ENCODE measurements around the gene CD34. TPM values are rescaled to one million over a fixed set of nuclear protein-coding genes. Genes with fewer than 3 reads are reported as not detected.
"Not testable (repeated sequence)": the region's sequence is repeated elsewhere in the genome, so short reads cannot be mapped to it uniquely, and the experiment has no call there.

CD34 gene
- total RNA-seq, 1 experiment from 2014 or later: not detected

GRCh38 chr1:207933205-207933800 lies 22.4 kb upstream of the CD34 start:
- Histone ChIP-seq H3K9me3 (ENCODE audit: low read depth, low read length, poor library complexity, severe bottlenecking) (no peaks in the 10 kb centered on the region), H3K4me3 (ENCODE audit: low read depth, low read length, poor library complexity, severe bottlenecking) (no peak overlapping the region), H3K27ac (ENCODE audit: low read depth, low read length, poor library complexity, severe bottlenecking) (no peak overlapping the region), H3K36me3 (ENCODE audit: insufficient read depth, low read length, poor library complexity, severe bottlenecking) (no peaks in the 10 kb centered on the region), H3K27me3 (replicated peaks; ENCODE audit: insufficient read depth, low read depth, low read length, poor library complexity) (peaks cover 48% of the 10 kb centered on the region), H3K4me1 (ENCODE audit: insufficient read depth, low read length, poor library complexity, severe bottlenecking) (no peaks in the 10 kb centered on the region)
- no TSS peak for BruUV-seq (replicated peaks)
- TF ChIP-seq EZH2 (IDR thresholded peaks at IDR 0.05; ENCODE audit: borderline replicate concordance, low read depth, low read length, poor library complexity, severe bottlenecking) (no peak), CTCF (conservative IDR thresholded peaks at IDR 0.05; ENCODE audit: low read depth, low read length) (no peak)
- intact Hi-C loops (cut with micrococcal nuclease; ENCODE audit: unreplicated experiment): no loop called here
- ChIA-PET POLR2A (ENCODE audit: low non-redundant PET) (no interaction called here), CTCF (no interaction called here)
- no peak for DNase-seq (ENCODE audit: low spot score)

DNA sequence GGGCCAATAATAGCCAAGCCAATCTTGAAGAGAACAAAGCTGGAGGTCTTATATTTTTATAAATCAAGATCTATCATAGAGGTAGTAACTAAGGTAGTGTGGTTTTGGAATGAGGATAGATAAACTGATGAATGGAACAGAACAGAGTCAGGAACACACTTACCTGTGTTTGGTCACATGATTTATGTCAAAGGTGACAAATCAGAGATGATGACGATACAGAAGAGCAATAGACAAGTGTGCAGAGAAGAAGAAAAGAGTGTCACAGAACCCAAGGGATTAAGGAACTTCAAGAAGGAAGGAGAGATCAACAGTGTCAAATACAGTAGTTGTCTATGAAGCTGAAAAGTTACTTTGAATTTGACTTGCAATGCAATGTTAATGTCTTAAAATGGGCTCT lies 16.1 kb upstream of the CD34 start:
- no peak for DNase-seq (ENCODE audit: low spot score)
- Histone ChIP-seq H3K36me3 (ENCODE audit: insufficient read depth, low read length, poor library complexity, severe bottlenecking) (no peaks in the 10 kb centered on the region), H3K27ac (ENCODE audit: low read depth, low read length, poor library complexity, severe bottlenecking) (no peak overlapping the region), H3K9me3 (ENCODE audit: low read depth, low read length, poor library complexity, severe bottlenecking) (no peaks in the 10 kb centered on the region), H3K4me1 (ENCODE audit: insufficient read depth, low read length, poor library complexity, severe bottlenecking) (no peaks in the 10 kb centered on the region), H3K27me3 (replicated peaks; ENCODE audit: insufficient read depth, low read depth, low read length, poor library complexity) (peaks cover 52% of the 10 kb centered on the region), H3K4me3 (ENCODE audit: low read depth, low read length, poor library complexity, severe bottlenecking) (no peak overlapping the region)
- intact Hi-C loops (cut with micrococcal nuclease; ENCODE audit: unreplicated experiment): no loop called here
- POLR2A ChIA-PET (ENCODE audit: low non-redundant PET): no interaction called here
- CTCF ChIA-PET: no interaction called here
- TF ChIP-seq EZH2 (IDR thresholded peaks at IDR 0.05; ENCODE audit: borderline replicate concordance, low read depth, low read length, poor library complexity, severe bottlenecking) (no peak), CTCF (conservative IDR thresholded peaks at IDR 0.05; ENCODE audit: low read depth, low read length) (no peak)
- no TSS peak for BruUV-seq (replicated peaks)

DNA sequence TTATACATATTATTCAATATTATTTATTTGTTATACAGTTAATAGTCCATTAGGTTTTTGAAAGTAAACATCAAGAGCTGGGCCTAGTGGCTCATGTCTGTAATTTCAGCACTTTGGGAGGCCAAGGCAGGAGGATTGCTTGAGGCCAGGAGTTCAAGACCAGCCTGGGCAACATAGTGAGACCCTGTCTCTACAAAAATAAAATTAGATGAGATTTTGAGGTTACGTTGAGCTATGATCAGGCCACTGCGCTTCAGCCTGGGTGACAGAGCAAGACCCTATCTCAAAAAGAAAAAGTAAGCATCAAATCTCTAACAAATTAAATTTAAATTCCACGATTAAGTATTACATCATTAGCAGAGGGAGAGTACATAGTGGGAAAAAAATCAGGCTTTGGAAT lies 15.0 kb upstream of the CD34 start:
- BruUV-seq (replicated peaks); H3K36me3 ChIP-seq (ENCODE audit: insufficient read depth, low read length, poor library complexity, severe bottlenecking); DNase-seq (ENCODE audit: low spot score); H3K9me3 ChIP-seq (ENCODE audit: low read depth, low read length, poor library complexity, severe bottlenecking); intact Hi-C loops (cut with micrococcal nuclease; ENCODE audit: unreplicated experiment); H3K4me1 ChIP-seq (ENCODE audit: insufficient read depth, low read length, poor library complexity, severe bottlenecking); CTCF ChIA-PET; H3K4me3 ChIP-seq (ENCODE audit: low read depth, low read length, poor library complexity, severe bottlenecking); H3K27ac ChIP-seq (ENCODE audit: low read depth, low read length, poor library complexity, severe bottlenecking): not testable (repeated sequence)
- H3K27me3 ChIP-seq (replicated peaks; ENCODE audit: insufficient read depth, low read depth, low read length, poor library complexity): peaks cover 62% of the 10 kb centered on the region
- POLR2A ChIA-PET (ENCODE audit: low non-redundant PET): interaction anchor here (0.6 kb wide), 1 partner anchor 20 kb away, joined by 3 read pairs; no protein-coding TSS in a partner anchor

DNA sequence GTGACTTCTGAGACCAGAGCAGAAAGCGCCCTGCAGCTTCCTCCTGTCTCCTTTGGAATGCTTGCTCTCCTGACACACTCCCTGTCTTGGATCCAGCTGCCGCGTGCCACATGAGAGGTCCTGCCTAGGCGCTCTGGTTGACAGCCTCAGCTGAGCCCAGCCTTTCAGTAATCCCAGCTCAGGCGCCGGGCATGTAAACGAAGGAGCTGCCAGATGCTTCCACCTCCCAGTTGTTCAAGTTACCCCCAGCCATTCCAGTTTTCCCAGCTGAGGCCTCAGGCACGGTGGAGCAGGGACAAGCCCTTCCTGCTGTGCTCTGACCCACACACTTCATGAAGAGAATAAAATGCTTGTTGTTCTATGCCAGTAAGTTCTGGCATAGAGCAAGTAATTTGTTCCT lies 14.3 kb upstream of the CD34 start:
- Histone ChIP-seq H3K9me3 (ENCODE audit: low read depth, low read length, poor library complexity, severe bottlenecking) (no peaks in the 10 kb centered on the region), H3K27ac (ENCODE audit: low read depth, low read length, poor library complexity, severe bottlenecking) (no peak overlapping the region), H3K4me3 (ENCODE audit: low read depth, low read length, poor library complexity, severe bottlenecking) (no peak overlapping the region), H3K4me1 (ENCODE audit: insufficient read depth, low read length, poor library complexity, severe bottlenecking) (no peaks in the 10 kb centered on the region), H3K27me3 (replicated peaks; ENCODE audit: insufficient read depth, low read depth, low read length, poor library complexity) (peaks cover 70% of the 10 kb centered on the region), H3K36me3 (ENCODE audit: insufficient read depth, low read length, poor library complexity, severe bottlenecking) (no peaks in the 10 kb centered on the region)
- no TSS peak for BruUV-seq (replicated peaks)
- intact Hi-C loops (cut with micrococcal nuclease; ENCODE audit: unreplicated experiment): no loop called here
- ChIA-PET CTCF (no interaction called here), POLR2A (ENCODE audit: low non-redundant PET) (no interaction called here)
- TF ChIP-seq CTCF (conservative IDR thresholded peaks at IDR 0.05; ENCODE audit: low read depth, low read length): no peak
- TF ChIP-seq EZH2 (IDR thresholded peaks at IDR 0.05; ENCODE audit: borderline replicate concordance, low read depth, low read length, poor library complexity, severe bottlenecking): no peak
- no peak for DNase-seq (ENCODE audit: low spot score)

All from A673 (cell line).